ENCODE measurements around the gene CCL4L2.

DNA sequence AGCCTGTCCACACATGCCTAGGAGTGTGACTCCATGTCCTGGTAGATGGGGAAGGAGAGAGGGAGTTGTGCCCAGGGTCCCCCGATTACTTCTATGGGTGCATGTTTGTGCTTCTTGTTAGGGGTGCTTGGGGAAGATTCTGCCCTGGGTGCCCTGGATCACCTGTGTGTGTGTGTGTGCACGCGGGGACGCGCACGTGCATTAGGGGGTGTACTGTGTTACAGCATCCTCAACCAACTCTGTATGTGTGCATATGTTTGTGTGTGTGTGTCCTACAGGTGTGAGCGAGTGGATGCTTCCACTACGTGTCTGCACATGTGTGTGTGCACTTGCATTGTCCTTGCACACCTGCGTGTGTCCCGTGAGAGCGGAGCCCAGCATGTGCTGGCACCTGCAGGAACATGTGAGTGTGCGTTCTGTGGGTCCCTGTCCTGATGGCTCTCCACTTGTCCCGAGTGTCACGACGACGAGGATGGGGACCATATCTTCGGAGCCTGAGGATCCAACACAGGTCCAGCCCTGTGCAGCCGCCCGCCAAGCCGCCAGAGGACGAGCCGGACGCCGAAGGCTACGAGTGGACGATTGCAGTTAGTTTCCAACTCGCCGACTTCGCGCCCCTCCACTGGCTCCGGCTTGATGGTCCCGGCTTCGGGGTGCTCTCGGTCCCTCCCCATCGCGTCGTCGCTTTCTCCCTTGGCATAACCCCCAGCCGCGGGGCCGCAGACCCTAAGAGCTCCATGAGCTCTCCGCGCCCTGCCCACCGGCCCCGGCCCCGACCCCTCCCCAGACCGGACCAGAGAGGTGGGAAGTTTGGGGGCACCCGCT, 28.5 kb upstream of the CCL4L2 start:
- TF ChIP-seq, protein P1, sequence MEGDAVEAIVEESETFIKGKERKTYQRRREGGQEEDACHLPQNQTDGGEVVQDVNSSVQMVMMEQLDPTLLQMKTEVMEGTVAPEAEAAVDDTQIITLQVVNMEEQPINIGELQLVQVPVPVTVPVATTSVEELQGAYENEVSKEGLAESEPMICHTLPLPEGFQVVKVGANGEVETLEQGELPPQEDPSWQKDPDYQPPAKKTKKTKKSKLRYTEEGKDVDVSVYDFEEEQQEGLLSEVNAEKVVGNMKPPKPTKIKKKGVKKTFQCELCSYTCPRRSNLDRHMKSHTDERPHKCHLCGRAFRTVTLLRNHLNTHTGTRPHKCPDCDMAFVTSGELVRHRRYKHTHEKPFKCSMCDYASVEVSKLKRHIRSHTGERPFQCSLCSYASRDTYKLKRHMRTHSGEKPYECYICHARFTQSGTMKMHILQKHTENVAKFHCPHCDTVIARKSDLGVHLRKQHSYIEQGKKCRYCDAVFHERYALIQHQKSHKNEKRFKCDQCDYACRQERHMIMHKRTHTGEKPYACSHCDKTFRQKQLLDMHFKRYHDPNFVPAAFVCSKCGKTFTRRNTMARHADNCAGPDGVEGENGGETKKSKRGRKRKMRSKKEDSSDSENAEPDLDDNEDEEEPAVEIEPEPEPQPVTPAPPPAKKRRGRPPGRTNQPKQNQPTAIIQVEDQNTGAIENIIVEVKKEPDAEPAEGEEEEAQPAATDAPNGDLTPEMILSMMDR (IDR thresholded peaks at IDR 0.05; ENCODE audit: borderline replicate concordance, extremely low read depth, low read length, poor library complexity, severe bottlenecking), result no peak
- no peak for TF ChIP-seq EZH2 (IDR thresholded peaks at IDR 0.05; ENCODE audit: borderline replicate concordance, low read depth, low read length, severe bottlenecking)
